ENCODE measurements around the gene PPP3CA. TPM values are rescaled to one million over a fixed set of nuclear protein-coding genes. Genes with fewer than 3 reads are reported as not detected.

The PPP3CA gene
- total and polyA plus RNA-seq, 2 of the 8 experiments (the other 6 are each of a cell fraction or from before 2014, with no cell fraction given) = 7.9 to 35.0 TPM

DNA sequence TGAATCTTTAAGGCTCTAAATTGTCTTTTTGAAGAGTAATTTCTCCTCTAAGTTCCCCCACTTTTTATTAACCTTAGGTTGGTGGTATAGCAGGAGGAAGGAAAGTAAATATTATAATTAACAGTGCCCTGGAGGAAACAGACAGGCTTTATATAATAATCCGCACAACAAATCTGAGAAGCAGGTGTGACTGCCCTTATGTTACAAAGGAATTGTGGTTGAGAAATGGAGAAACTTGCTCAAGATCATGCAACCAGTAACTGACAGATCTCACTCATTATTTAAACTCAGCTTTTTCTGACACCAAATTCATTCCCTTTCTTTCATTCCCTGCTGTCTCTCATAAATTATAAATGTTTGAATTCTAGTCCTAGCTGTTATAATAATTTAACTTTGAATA lies 282.0 kb downstream of the PPP3CA start (continued):
- TF ChIP-seq, protein P1, sequence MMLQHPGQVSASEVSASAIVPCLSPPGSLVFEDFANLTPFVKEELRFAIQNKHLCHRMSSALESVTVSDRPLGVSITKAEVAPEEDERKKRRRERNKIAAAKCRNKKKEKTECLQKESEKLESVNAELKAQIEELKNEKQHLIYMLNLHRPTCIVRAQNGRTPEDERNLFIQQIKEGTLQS (IDR thresholded peaks at IDR 0.05; ENCODE audit: insufficient read depth, low read depth, low read length) = no peak
- TF ChIP-seq CBX8 (IDR thresholded peaks at IDR 0.05; ENCODE audit: borderline replicate concordance, low read depth, low read length) = no peak
- TF ChIP-seq HDAC6 (IDR thresholded peaks at IDR 0.05; ENCODE audit: low read depth, low read length) = no peak
- no peak for TF ChIP-seq RFX5 (IDR thresholded peaks at IDR 0.05; ENCODE audit: borderline replicate concordance, low read depth, low read length)
- no peak for TF ChIP-seq GABPA (IDR thresholded peaks at IDR 0.05; ENCODE audit: borderline replicate concordance, insufficient read depth, low read length)
- TF ChIP-seq HDAC2 (IDR thresholded peaks at IDR 0.05; ENCODE audit: borderline replicate concordance in 1 of 2, low read depth in 2 of 2, low read length in 2 of 2) = no peak
- no peak for TF ChIP-seq POU5F1 (IDR thresholded peaks at IDR 0.05; ENCODE audit: low read depth, low read length)
- TF ChIP-seq YY1 (IDR thresholded peaks at IDR 0.05; ENCODE audit: low read depth, low read length) = no peak
- TF ChIP-seq RXRA (IDR thresholded peaks at IDR 0.05; ENCODE audit: insufficient read depth, low read depth, low read length) = no peak

Measured in H1 (cell line).